Activated T-helper 1 cell treated with Interleukin-2 at 50 U/mL for 16 hours (primary cell): ENCODE results near the gene DGKI.

Source experiments
- DNase-seq: peaks from one replicate; pipeline ENCODE4 v3.0.0-alpha.2; 2020; ENCODE audit warnings: low read depth

Gene DGKI

DNA sequence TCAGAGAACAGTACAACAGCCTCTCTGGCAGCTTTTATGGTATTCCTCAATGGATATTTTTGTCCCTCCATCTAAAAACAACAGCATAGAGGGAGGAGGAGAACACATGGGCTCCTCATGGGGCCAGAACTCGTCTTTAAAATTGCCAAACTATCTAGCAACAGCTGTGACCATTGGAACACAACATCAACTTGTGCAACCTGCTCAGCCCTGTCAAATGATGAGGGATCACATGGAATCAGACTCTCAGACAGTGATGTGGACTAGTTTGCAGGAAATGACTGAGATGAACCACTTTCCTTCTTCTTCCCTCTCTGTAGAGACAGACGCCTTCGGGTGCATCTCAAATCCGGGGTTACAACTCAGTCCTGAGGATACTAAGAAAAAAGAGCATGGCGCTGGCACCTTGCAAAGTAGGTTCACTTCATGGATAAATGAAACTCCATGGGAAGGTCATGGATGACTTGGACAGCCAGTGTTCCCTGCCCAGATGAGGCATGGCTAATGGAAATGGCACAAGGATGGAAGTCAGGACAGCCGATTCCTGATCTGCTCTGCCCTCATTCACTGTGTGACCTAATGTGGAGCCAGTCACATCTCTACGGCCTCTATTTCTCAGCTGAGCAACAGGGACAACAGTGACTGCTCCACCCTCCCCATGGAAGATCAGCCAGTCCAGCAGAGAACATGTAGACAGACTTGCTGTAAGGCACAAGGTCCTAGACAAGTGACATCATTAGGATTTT lies 24.6 kb upstream of the DGKI start:
- no peak for DNase-seq

GRCh38 chr7:137870684-137871083 lies 23.9 kb upstream of the DGKI start:
- DNase-seq: no peak

DNA sequence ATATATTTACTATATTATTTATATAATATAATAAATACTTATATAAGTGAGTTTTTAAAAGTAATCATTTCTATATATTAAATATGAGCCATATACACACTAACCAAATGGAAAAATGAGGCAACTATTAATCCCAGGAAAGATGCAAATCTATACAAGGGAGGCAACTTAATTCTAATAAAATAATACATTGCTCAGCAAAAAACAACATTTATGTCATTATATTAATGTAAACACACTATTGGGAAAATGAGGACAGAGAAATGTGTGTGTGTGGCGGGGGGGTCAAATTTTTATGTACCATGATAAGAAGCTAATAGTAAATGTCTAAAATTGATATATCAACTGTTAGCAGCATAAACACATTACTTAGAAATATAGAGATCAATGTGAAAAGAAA lies 23.3 kb upstream of the DGKI start:
- no peak for DNase-seq

DNA sequence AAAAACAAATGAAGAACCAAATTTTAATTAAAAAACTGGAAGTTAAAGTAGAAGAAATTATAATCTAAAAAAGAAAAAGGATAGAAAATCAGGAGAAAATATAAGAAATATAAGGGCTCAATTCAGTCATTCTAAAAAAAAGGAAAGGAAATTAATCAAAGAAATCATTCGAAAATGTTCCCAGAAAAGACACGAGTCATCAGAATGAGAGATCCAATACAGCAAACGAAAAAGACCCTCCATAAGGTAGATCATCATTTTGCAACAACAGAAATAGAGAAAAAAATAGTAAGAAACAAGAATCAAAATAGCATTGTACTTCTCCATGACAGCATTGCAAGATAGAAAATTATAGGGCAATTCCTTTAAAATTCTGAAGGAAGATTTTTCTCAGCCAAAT lies 22.5 kb upstream of the DGKI start:
- DNase-seq: no peak

GRCh38 chr7:137867289-137867688 lies 20.5 kb upstream of the DGKI start:
- no peak for DNase-seq

- no peak for DNase-seq
These were observed 19.0 kb upstream of the DGKI start for GRCh38 chr7:137865764-137866163.

DNA sequence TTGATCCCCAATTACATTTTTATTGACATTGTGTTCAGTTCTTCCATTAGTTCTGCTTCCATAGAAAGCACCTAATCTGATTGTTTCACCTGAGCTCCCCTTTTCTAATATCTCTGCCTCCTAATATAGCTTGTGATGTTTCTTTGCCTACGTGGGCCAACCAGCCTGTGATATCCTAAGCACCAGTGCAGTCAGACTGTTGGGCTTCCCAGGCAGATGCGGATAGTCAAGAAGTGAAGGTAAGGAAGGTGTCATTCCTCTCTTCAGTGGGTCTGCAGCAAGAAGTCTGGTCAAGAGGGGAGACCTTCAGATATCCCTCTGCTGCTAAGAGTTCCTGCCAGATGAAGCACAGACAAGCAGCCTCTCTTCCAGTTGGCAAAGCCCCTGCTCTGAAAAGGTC lies 16.2 kb upstream of the DGKI start:
- DNase-seq: no peak

DNA sequence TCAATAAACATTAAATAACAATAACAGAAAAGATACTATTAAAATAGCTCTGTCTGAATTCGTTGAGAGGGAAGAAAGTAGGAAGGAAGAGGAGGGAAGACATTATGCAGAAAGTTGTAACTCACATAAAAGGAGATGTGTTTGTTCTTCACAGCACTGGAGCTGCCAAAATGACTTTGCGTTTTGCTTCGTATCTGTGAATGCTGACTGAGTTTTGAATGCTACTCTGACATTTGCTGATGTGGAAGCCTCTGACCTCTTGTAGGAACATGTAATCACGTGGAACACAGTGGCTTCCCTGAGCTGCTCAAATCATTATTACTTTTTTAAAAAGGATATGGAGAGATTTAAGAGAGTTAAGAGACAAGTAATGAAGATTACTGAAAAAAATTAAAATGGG lies 15.6 kb upstream of the DGKI start:
- DNase-seq: no peak

GRCh38 chr7:137860542-137860941 lies 13.8 kb upstream of the DGKI start:
- DNase-seq: no peak

GRCh38 chr7:137853053-137853452 lies 6.3 kb upstream of the DGKI start:
- DNase-seq: no peak

GRCh38 chr7:137852108-137852507 lies 5.3 kb upstream of the DGKI start:
- no peak for DNase-seq

DNA sequence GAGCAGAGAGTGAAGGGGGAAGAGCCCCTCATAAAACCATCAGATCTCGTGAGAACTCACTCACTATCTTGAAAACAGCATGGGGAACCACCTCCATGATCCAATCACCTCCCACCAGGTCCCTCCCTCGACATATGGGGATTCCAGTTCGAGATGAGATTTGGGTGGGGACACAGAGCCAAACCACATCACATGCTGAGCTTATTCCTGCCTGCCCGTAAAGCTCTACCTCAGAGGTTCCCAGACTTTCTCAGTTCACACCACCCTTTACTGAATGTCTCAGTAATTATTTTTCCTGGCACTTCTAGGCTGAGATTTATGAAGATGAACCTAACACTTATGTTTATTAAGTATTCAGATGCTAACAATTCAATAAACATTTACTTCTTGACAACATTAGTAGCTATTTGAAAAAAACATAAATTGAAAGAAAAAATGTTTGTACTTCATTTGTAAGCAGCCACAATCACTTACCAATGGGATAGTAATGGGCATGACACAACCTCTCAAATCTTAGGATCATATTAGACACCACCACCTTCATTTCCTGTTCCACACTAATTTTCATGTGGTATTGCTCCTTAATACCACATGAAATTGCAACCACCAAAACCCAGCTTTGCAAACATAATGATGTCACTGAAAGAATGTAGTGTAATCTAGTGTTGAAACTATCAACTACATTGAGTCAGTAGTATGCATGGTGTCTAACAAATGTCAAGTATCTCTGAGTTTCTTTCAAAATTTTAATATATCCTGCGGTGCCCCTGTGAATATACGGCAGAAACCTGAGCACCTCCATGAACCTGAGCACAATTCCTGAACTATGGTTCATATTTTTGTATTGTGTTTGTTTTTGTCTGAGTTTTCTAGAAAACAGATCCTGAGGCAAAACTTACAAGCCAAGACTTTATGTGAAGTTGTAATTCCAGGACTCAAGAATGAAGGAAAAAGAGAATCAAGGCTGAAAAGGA lies 4.5 kb upstream of the DGKI start:
- DNase-seq: no peak

DNA sequence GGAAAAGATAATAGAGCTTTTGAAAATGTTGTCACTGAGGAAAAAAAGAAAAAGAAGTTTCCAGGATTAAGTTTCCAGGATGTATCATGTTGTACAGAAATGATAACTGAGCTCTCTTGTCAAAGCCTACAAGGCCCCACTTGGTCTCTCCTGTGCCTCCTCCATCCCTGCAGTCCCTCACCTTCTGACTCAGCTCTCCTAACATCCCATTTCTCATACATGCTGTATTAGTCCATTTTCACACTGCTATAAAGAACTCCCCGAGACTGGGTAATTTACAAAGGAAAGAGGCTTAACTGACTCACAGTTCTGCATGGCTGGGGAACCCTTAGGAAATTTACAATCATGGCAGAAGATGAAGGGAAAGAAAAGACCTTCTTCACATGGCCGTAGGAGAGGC lies 3.8 kb upstream of the DGKI start:
- DNase-seq: no peak

DNA sequence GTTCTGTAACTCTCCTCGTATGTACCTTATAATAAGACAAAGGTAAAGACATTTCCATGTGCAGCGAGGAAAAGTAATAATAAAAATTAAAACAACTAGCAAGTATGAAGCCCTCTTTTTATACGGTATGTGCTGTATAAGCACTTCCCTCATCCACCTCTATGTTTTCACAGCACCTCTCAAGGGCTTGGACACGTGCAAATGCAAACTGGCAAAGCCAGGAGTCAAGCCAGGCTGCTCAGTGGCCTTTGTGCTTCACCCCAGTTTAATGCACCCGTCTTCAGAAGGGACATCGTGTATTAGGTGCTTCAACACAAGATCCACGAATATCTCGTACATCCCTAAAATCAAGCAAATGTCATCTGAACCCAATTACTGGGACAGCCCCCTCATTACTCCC lies 1.3 kb upstream of the DGKI start:
- DNase-seq: no peak

GRCh38 chr7:137847568-137848050 lies 835 bp upstream of the DGKI start:
- no peak for DNase-seq

DNA sequence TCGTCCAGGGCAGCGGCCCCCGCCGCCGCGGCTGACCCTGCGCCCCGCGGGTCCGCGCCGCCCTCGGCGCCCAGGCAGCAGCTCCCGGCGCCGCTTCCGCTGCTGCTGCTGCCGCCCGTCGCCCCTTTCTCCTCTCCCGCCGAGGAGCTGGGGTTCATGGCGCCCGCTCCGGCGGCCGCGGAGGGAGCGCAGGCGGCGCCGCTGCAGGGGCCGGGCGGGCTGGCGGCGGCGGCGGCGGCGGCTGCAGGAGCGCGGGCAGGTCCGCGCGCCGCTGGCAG lies 286 bp downstream of the DGKI start:
- no peak for DNase-seq

DNA sequence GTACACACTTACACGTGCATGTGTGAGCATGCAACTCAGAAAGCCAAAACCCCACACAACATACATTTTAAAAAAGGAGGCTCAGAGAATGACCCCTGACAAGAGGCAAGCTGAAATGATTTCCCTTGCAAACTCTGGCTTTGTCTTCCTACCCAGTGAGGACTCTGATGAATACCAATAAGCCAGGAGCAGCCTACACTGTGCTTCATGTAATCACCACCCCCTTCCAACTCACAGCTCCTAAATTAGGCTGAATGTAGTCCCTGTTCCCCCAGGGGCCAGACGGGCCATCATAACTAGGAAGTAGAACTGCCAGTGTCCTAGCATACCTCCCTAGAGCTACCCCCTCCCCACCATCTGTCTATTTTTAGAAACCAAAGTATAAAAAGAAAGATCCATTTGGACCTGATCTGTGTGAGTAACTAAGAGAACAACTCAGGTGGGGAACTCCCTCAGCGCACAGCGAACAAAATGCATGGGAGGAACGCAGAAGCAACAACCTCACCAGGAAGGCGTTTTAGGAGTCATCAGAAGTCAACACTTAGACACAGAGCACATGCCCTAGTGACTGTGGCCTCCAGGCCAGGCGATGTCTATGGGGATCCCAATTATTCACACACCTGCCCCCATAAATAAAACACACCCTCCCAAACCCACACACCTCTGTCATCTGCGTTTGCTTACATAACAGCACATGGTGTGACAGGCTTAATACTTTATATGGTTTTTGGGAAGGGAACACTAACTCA lies 1.9 kb downstream of the DGKI start:
- DNase-seq: no peak

GRCh38 chr7:137839903-137840779 lies 6.6 kb downstream of the DGKI start:
- DNase-seq: no peak

GRCh38 chr7:137838706-137839315 lies 8.0 kb downstream of the DGKI start:
- DNase-seq: no peak

DNA sequence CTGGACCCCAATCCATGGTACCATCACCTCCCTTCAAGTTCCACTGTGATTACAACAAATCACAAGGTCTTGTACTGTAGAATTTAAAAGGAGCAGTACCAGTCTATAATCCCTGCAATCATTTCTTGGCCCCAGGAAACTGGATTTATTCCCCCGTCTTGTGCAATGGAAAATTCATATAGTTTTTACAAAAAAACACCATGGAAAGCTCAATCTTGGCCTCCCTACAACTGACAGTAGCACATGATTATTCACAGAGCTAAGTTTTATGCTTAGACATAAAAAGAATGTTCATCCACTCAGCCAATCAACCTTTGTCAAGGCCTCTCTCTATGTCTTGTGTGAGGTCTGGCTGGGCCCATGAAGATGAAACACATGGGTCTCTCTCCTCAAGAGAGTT lies 10.2 kb downstream of the DGKI start:
- no peak for DNase-seq

DNA sequence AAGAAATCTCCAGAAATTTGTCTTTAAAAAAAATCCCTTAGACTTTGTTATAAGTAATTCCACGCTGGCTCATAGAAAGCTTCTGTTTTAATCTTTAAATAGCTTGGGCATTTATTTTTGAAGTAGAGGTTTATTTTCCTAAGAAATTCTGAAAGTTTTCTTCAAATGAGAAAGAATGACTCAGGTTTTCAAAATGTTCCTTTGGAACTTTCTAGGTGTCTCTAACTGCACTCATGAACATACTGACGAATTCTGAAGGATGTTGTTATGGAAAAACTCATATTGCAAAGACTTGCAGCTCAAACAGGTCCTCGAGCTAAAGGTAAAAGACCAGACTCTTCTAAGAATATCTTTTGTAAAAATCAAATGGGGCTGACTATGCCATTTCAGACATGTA lies 10.7 kb downstream of the DGKI start:
- no peak for DNase-seq
